Stimulated activated CD8-positive, alpha-beta memory T cell treated with anti-CD3 and anti-CD28 coated beads, Interleukin-12 subunit alpha, Interleukin-12 subunit beta, amount 100 ng/mL, for 24 hours (primary cell): ENCODE results near the gene PELI1.
"Not testable (repeated sequence)": the region's sequence is repeated elsewhere in the genome, so short reads cannot be mapped to it uniquely, and the experiment has no call there.

Experiments
- DNase-seq: peaks from one replicate; pipeline ENCODE4 v3.0.0-alpha.2; 2020; ENCODE audit errors: extremely low read depth

The PELI1 gene

DNA sequence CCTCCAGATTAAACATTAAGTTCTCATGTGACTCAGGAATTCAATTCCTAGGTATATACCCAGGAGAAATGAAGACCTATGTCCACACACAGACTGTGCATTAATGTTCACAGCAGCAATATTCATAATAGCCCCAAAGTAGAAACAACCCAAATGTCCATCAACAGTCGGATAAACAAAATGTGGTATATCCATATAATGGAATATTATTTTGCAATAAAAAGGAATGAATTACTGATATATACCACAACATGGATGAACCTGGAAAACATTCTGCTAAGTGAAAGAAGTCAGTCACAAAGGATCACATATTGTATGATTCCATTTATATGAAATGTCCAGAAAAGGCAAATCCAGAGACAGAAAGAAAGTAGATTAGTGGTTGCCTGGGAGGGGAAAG, 20.5 kb downstream of the PELI1 start:
- DNase-seq: no peak

GRCh38 chr2:64122358-64122757, 21.9 kb downstream of the PELI1 start:
- no peak for DNase-seq

GRCh38 chr2:64120928-64121327, 23.3 kb downstream of the PELI1 start:
- no peak for DNase-seq

- no peak for DNase-seq
These were observed 24.2 kb downstream of the PELI1 start for GRCh38 chr2:64120008-64120407.

DNA sequence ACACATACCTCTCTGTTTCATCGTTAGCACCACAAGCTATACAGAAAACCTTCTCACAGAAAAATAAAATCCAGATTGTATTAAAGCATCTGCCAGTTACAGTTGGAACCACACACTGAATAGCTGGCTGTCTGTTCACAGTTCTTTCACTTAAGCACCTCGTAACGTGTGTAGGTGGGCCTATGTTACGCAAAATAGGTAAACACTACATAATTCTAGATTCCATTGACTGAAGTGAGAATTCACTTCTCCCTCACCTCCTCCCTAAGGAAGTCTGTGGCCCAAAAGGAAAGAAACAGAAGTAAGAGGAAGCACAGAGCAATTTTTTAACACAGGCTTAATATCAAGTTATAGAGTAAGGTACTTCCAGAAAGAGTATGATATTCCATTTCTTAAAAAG, 24.9 kb downstream of the PELI1 start:
- no peak for DNase-seq

DNA sequence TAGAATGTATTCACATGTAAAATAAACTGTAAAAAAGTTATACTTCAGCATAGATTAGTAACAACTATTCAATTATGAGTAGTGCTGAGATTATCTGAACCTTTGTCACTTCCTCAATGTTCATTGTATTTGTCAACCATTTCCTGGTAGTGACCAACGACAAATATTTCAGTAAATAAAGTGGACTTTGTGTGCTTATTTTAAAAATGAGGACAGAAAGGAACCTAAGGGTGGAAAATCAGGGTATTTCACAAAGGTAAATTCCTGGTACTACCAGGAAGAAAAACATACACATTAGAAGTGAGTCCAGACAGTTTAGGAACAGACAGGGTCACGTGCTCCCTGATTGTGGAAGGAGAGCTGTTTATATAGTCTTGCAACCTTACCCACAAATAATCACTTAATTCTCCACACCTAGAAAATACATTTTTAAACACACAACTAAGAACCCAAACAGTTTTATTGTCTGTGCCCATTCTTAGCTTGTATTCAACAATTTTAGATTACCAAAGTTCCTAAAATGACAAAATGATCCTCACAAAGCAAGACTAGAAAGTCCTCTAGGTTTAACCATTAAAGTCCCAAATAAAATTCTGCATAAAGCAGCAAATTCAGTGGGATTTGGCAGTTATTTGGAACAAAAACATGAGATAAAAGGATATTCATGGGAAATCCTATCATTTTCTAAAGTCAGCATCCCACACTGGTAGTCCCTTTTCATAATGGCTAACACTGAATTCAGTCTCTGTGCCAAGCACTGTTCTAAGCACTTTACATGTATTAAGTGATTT, 28.2 kb downstream of the PELI1 start:
- DNase-seq: no peak

- DNase-seq: no peak
These were observed 29.3 kb downstream of the PELI1 start for GRCh38 chr2:64114912-64115277.

GRCh38 chr2:64114063-64114911, 29.9 kb downstream of the PELI1 start:
- DNase-seq: no peak

GRCh38 chr2:64112016-64112415, 32.2 kb downstream of the PELI1 start:
- no peak for DNase-seq

- no peak for DNase-seq
These were observed 32.8 kb downstream of the PELI1 start for GRCh38 chr2:64111426-64111825.

DNA sequence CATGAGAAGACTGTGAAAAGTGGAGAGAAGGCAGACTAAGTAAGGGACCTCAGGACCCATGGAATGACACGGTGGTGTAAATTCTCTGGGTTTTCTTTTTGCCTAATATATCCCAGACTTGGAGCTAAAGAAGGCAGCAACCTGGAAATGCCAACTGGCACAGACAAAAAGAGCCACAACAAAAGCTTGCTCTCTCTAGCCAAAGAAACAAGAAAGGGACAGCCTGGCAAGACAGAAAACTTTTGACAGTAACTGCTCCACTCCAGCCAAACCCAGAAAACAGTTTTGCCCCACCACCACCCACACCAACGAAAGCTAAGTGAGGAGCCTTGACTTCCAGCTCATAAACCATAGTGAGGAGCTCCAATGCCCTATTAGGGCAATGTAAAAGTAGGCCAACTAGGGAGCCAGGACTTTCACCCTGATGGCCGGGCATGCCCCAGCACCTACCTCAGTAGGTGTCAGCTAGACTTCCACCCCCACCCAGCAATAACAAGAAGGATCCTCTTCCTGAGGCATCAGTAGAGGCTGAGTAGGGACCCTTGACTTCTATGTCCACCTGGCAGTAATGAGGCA, 35.5 kb downstream of the PELI1 start:
- DNase-seq: no peak

DNA sequence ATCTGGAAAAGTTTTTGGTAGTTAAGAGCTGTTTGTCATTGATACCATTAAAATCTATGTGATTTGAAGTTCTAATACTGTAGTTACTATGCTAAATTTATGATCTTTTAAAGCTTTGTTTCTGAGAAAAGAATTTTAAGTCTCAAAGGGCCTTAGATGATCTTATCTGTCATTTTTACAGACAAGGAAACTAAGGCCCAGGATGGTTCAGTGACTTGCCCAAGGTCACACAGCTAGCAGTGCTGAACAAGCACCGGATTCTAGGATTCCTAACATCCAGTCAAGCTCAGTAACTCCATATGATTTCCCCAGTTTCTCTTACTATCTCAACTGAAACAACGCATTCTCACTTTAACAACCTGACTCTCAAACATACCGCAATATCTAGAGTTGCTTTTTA, 37.7 kb downstream of the PELI1 start:
- no peak for DNase-seq

DNA sequence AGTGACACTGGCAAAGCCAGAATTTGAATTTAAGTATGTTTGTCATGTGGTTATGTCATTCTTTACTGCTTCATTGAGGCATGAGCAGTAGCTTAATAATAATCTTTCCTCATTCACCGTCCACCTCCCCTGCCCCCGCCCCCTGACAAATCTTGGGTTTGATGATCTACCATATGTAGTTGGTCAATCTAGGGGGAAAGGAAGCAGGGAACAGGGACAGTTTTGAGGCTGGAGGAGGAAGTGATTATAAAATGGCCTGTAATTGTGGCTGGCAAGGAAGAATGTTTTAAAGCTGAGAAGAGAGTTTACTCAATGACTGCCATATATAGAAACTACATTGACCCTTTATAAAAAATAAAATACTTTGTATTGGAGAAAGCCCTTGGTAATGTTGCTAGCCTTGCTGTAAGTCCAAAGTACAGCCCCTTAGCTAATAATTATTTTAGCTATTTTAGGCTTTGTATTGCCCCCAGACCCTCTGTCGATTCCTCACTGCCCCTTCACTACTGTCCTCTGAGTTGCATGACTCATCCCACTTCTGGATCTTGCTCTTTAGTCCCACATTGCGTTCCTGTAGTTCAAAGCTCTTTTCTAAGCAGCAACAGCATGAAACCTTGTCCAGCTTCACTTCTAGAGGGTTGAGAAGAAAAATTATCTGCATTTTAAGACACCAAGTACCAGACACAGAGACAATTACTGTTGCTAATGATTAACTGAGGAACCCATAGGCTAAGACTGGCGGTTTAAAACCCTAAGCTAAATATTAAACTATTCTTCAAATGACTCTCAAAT, 38.4 kb downstream of the PELI1 start:
- DNase-seq: no peak

DNA sequence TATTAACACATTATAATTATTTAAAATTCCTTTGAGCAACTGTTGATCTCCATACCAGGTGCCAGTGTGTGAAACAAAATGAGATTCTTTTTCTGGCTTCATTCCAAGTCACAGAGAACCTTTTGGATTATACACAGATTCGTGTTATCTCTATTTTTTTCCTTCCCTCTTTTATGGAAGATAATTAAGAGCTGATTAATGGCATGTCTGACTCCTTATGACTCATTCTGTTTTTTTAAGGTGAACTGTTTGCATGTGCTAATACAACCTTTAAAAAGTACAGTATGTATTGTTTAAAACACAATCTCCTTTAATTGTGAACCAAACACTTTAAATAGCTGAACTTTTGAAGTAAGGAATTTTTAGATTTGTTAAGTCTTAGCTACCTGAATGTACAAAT, 39.3 kb downstream of the PELI1 start:
- DNase-seq: no peak

DNA sequence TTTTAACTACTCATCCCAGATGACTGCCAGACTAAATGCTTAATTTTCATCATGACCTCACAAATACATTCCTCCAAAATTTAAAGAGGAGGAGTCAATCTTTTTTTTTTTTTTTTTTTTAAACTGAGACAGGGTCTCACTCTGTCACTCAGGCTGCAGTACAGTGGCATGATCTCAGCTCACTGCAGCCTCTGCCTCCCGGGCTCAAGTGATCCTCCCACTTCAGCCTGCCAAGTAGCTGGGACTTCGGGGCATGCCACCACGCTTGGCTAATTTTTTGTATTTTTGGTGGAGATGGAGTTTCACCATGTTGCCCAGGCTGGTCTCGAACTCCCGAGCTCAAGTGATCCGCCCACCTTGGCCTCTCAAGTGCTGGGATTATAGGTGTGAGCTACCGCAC, 41.5 kb downstream of the PELI1 start:
- not testable (repeated sequence) for DNase-seq

DNA sequence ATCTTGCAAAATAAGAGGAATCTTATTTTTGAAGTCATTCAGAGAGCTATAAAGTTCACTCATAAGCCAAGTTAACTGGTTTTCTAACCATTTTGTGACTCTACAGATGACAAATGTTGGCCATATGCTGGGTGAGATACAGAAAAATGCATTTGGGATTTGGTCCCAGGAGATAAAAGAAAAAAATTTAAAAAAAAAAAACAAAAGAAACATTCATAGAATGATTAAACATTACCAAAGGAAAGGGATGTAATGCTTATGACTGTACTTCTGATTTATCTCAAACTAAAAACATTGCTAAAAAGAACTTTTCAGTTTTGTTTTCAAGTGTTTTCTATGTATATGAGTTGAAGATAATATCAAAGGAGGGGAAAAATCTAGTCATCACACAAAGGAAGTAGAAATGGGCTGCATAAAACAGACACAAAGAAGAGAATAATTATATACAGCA, 43.1 kb downstream of the PELI1 start:
- DNase-seq: no peak

- not testable (repeated sequence) for DNase-seq
These were observed 43.6 kb downstream of the PELI1 start for GRCh38 chr2:64100584-64100983.

DNA sequence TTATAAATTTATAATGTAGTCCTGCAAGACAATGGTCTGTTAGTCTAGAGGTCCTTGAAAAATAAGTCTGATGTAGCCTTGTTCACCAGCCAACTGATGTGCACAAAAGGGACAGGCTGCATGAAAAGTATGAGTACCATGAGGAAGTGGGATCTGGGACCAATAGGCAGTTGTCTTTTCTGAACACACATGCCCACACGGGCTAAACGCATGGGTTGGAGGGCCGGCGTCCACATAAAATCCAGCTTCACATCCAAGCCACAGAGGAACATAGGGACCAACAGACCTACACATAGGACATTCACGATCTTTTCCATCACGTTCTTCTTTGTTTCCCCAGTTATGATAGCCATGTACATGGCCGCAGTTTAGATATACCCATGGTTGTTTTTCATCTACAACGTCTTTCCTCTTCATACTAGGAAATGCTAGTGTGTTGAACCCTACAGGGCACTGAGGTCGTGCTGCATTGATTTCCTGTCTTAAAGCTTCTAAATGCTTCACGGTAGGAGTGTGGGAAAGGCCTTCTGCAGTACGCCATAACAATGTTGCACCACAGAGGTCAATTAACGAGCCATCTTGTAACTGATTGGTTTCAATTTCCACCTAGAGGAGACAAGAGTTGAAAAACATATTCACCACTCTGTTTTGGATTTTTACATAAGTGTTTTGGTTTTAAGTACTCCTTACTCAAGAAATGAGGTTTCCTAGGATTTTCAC, 49.4 kb downstream of the PELI1 start:
- DNase-seq: no peak

DNA sequence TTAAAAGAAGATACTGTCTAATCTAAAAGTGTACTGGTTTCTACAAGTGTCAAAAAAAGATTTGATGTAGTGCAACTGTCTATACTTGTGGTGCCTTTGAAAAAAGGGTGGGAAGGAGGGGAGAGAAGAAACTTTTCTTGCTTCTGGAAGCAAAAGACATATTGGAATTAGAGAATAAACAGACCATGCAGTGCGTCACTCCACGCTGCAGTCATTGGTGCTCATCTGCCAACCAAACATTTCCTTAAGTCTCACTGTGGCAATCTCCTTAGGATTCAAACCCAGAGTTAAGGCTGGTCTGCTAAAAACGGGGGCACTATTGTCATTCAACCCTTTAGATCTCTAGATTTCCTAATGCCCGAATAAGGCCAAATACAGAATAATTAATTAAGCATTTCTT, 50.9 kb downstream of the PELI1 start:
- no peak for DNase-seq

- DNase-seq: no peak
These were observed 51.7 kb downstream of the PELI1 start for GRCh38 chr2:64092502-64092901.

DNA sequence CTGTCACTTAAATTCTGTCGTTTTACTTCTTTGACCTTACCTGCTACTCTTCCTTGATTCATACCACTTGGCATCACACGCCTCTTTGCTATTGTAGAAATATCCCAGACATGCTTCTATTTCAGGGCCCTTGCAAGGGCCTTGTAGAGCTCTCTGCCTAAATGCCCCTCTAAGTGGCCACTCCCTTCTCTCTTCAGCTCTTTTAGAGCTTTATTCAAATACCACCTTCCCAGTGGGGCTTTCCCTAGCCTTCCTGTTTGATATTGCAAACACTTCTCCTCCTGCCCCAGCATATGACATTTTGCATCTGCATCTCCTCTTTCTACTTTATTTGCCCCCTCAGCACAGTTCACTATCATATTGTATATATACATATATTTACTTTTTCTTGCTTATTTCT, 54.0 kb downstream of the PELI1 start:
- DNase-seq: no peak
